ENCODE data around the gene PSMD11. TPM values are rescaled to one million over a fixed set of nuclear protein-coding genes. Genes with fewer than 3 reads are reported as not detected.
"Not testable (repeated sequence)": the region's sequence is repeated elsewhere in the genome, so short reads cannot be mapped to it uniquely, and the experiment has no call there.

Gene PSMD11
- total and polyA plus RNA-seq, 9 donors = 39.0 to 71.5 (median 59.6) TPM

- 22% methylated on average over 14 of the region's 31 CpGs for WGBS (ENCODE audit: insufficient coverage)
- H3K27me3 ChIP-seq (ENCODE audit: control insufficient read depth, insufficient read depth, low read length) = peaks cover 6% of the 10 kb centered on the region
- peak overlapping the region; percentile 31 for H3K4me3 ChIP-seq (ENCODE audit: low read length)
- DNase-seq = no peak
- no peak overlapping the region for H3K27ac ChIP-seq (ENCODE audit: low read length)
- no peaks in the 10 kb centered on the region for H3K9me3 ChIP-seq (replicated peaks; ENCODE audit: control insufficient read depth, low read depth, low read length)
- H3K36me3 ChIP-seq (ENCODE audit: control insufficient read depth, insufficient read depth, low read length) = no peaks in the 10 kb centered on the region
- peaks cover 24% of the 10 kb centered on the region for H3K4me1 ChIP-seq (ENCODE audit: control insufficient read depth, insufficient read depth, low read length)
These were observed 74.4 kb downstream of the PSMD11 start for GRCh38 chr17:32518646-32519227.

GRCh38 chr17:32519228-32520103 lies 75.2 kb downstream of the PSMD11 start:
- Histone ChIP-seq H3K4me1 (ENCODE audit: control insufficient read depth, insufficient read depth, low read length) (peaks cover 24% of the 10 kb centered on the region), H3K27ac (ENCODE audit: low read length) (peak overlapping the region; percentile 65), H3K9me3 (replicated peaks; ENCODE audit: control insufficient read depth, low read depth, low read length) (no peaks in the 10 kb centered on the region), H3K27me3 (ENCODE audit: control insufficient read depth, insufficient read depth, low read length) (peaks cover 6% of the 10 kb centered on the region), H3K4me3 (ENCODE audit: low read length) (peak overlapping the region; percentile 41), H3K36me3 (ENCODE audit: control insufficient read depth, insufficient read depth, low read length) (no peaks in the 10 kb centered on the region)
- peak; percentile 63 for DNase-seq
- WGBS (ENCODE audit: insufficient coverage) = under 1% methylated on average over 53 of the region's 61 CpGs

- Histone ChIP-seq H3K4me3 (ENCODE audit: low read length) (peak overlapping the region; percentile 41), H3K27me3 (ENCODE audit: control insufficient read depth, insufficient read depth, low read length) (peaks cover 6% of the 10 kb centered on the region), H3K9me3 (replicated peaks; ENCODE audit: control insufficient read depth, low read depth, low read length) (no peaks in the 10 kb centered on the region), H3K27ac (ENCODE audit: low read length) (peak overlapping the region; percentile 65), H3K4me1 (ENCODE audit: control insufficient read depth, insufficient read depth, low read length) (peaks cover 24% of the 10 kb centered on the region), H3K36me3 (ENCODE audit: control insufficient read depth, insufficient read depth, low read length) (no peaks in the 10 kb centered on the region)
- whole genome bisulfite sequencing (ENCODE audit: insufficient coverage) = 34% methylated on average over 12 of the region's 17 CpGs
- DNase-seq = peak; percentile 54
These were observed 75.9 kb downstream of the PSMD11 start for GRCh38 chr17:32520104-32520701.

GRCh38 chr17:32520737-32521404 lies 76.6 kb downstream of the PSMD11 start:
- no peaks in the 10 kb centered on the region for H3K9me3 ChIP-seq (replicated peaks; ENCODE audit: control insufficient read depth, low read depth, low read length)
- no peaks in the 10 kb centered on the region for H3K36me3 ChIP-seq (ENCODE audit: control insufficient read depth, insufficient read depth, low read length)
- H3K4me3 ChIP-seq (ENCODE audit: low read length) = no peak overlapping the region
- no CpG with 5 or more reads among the region's 9 CpGs for WGBS (ENCODE audit: insufficient coverage)
- H3K27me3 ChIP-seq (ENCODE audit: control insufficient read depth, insufficient read depth, low read length) = peaks cover 6% of the 10 kb centered on the region
- no peak overlapping the region for H3K27ac ChIP-seq (ENCODE audit: low read length)
- H3K4me1 ChIP-seq (ENCODE audit: control insufficient read depth, insufficient read depth, low read length) = peaks cover 30% of the 10 kb centered on the region
- no peak for DNase-seq

GRCh38 chr17:32523017-32523680 lies 78.8 kb downstream of the PSMD11 start:
- H3K27ac ChIP-seq (ENCODE audit: low read length) = no peak overlapping the region
- no peak overlapping the region for H3K4me3 ChIP-seq (ENCODE audit: low read length)
- H3K4me1 ChIP-seq (ENCODE audit: control insufficient read depth, insufficient read depth, low read length) = peaks cover 26% of the 10 kb centered on the region
- 94% methylated on average over 4 of the region's 11 CpGs for WGBS (ENCODE audit: insufficient coverage)
- DNase-seq = no peak
- peaks cover 6% of the 10 kb centered on the region for H3K27me3 ChIP-seq (ENCODE audit: control insufficient read depth, insufficient read depth, low read length)
- no peaks in the 10 kb centered on the region for H3K36me3 ChIP-seq (ENCODE audit: control insufficient read depth, insufficient read depth, low read length)
- H3K9me3 ChIP-seq (replicated peaks; ENCODE audit: control insufficient read depth, low read depth, low read length) = no peaks in the 10 kb centered on the region

- no peak for DNase-seq
- Histone ChIP-seq H3K27me3 (ENCODE audit: control insufficient read depth, insufficient read depth, low read length) (peaks cover 2% of the 10 kb centered on the region), H3K9me3 (replicated peaks; ENCODE audit: control insufficient read depth, low read depth, low read length) (no peaks in the 10 kb centered on the region), H3K4me1 (ENCODE audit: control insufficient read depth, insufficient read depth, low read length) (peaks cover 19% of the 10 kb centered on the region), H3K4me3 (ENCODE audit: low read length) (no peak overlapping the region), H3K27ac (ENCODE audit: low read length) (no peak overlapping the region), H3K36me3 (ENCODE audit: control insufficient read depth, insufficient read depth, low read length) (no peaks in the 10 kb centered on the region)
- 88% methylated on average over 5 of the region's 12 CpGs for WGBS (ENCODE audit: insufficient coverage)
These were observed 79.7 kb downstream of the PSMD11 start for GRCh38 chr17:32523827-32524552.

GRCh38 chr17:32524553-32524880 lies 80.2 kb downstream of the PSMD11 start:
- H3K4me3 ChIP-seq (ENCODE audit: low read length); H3K36me3 ChIP-seq (ENCODE audit: control insufficient read depth, insufficient read depth, low read length); H3K27me3 ChIP-seq (ENCODE audit: control insufficient read depth, insufficient read depth, low read length); DNase-seq; H3K9me3 ChIP-seq (replicated peaks; ENCODE audit: control insufficient read depth, low read depth, low read length); H3K27ac ChIP-seq (ENCODE audit: low read length): not testable (repeated sequence)
- no CpG with 5 or more reads among the region's 6 CpGs for WGBS (ENCODE audit: insufficient coverage)
- peaks cover 17% of the 10 kb centered on the region for H3K4me1 ChIP-seq (ENCODE audit: control insufficient read depth, insufficient read depth, low read length)

GRCh38 chr17:32525122-32525521 lies 80.8 kb downstream of the PSMD11 start:
- DNase-seq = peak; percentile 53
- no peaks in the 10 kb centered on the region for H3K36me3 ChIP-seq (ENCODE audit: control insufficient read depth, insufficient read depth, low read length)
- WGBS (ENCODE audit: insufficient coverage) = 0% methylated on average over 2 of the region's 4 CpGs

GRCh38 chr17:32527146-32527545 lies 82.8 kb downstream of the PSMD11 start:
- 94% methylated on average over 3 of the region's 4 CpGs for WGBS (ENCODE audit: insufficient coverage)
- Histone ChIP-seq H3K27me3 (ENCODE audit: control insufficient read depth, insufficient read depth, low read length) (no peaks in the 10 kb centered on the region), H3K4me1 (ENCODE audit: control insufficient read depth, insufficient read depth, low read length) (peaks cover 8% of the 10 kb centered on the region), H3K36me3 (ENCODE audit: control insufficient read depth, insufficient read depth, low read length) (no peaks in the 10 kb centered on the region), H3K27ac (ENCODE audit: low read length) (no peak overlapping the region), H3K4me3 (ENCODE audit: low read length) (no peak overlapping the region), H3K9me3 (replicated peaks; ENCODE audit: control insufficient read depth, low read depth, low read length) (no peaks in the 10 kb centered on the region)
- DNase-seq = no peak

More at GRCh38 chr17:32525122-32525521, 80.8 kb downstream of the PSMD11 start:
- Histone ChIP-seq H3K4me1 (ENCODE audit: control insufficient read depth, insufficient read depth, low read length) (peaks cover 13% of the 10 kb centered on the region), H3K27me3 (ENCODE audit: control insufficient read depth, insufficient read depth, low read length) (peaks cover 2% of the 10 kb centered on the region), H3K27ac (ENCODE audit: low read length) (no peak overlapping the region), H3K9me3 (replicated peaks; ENCODE audit: control insufficient read depth, low read depth, low read length) (no peaks in the 10 kb centered on the region), H3K4me3 (ENCODE audit: low read length) (no peak overlapping the region)
